Activated gamma-delta T cell (primary cell): ENCODE measurements around the gene TENT5C.

Source experiments
- DNase-seq: peaks from one replicate; lab custom pipeline; 2025; lab: John Stamatoyannopoulos, UW

The TENT5C gene

GRCh38 chr1:117657949-117658660, 52.3 kb downstream of the TENT5C start:
- no peak for DNase-seq

- peak; percentile 37 for DNase-seq
Observed at GRCh38 chr1:117658676-117659075, 52.8 kb downstream of the TENT5C start.

GRCh38 chr1:117659550-117660270, 53.9 kb downstream of the TENT5C start:
- no peak for DNase-seq

- no peak for DNase-seq
Observed at GRCh38 chr1:117660271-117660965, 54.6 kb downstream of the TENT5C start.

- no peak for DNase-seq
Observed at GRCh38 chr1:117661027-117661426, 55.2 kb downstream of the TENT5C start.

GRCh38 chr1:117662667-117663066, 56.8 kb downstream of the TENT5C start:
- no peak for DNase-seq

GRCh38 chr1:117663156-117663902, 57.5 kb downstream of the TENT5C start:
- no peak for DNase-seq

GRCh38 chr1:117664314-117664713, 58.5 kb downstream of the TENT5C start:
- DNase-seq: no peak

- no peak for DNase-seq
Observed at GRCh38 chr1:117665556-117666270, 59.9 kb downstream of the TENT5C start.

GRCh38 chr1:117669572-117669971, 63.7 kb downstream of the TENT5C start:
- no peak for DNase-seq

- DNase-seq: no peak
Observed at GRCh38 chr1:117670976-117671780, 65.3 kb downstream of the TENT5C start.

GRCh38 chr1:117671781-117672501, 66.1 kb downstream of the TENT5C start:
- no peak for DNase-seq

- no peak for DNase-seq
Observed at GRCh38 chr1:117672756-117673155, 66.9 kb downstream of the TENT5C start.

GRCh38 chr1:117673405-117673804, 67.6 kb downstream of the TENT5C start:
- no peak for DNase-seq

- no peak for DNase-seq
Observed at GRCh38 chr1:117674521-117675400, 68.9 kb downstream of the TENT5C start.

- no peak for DNase-seq
Observed at GRCh38 chr1:117675907-117676430, 70.1 kb downstream of the TENT5C start.

GRCh38 chr1:117676615-117677130, 70.8 kb downstream of the TENT5C start:
- DNase-seq: no peak
